ENCODE measurements around the gene UBE2Q2. TPM values are rescaled to one million over a fixed set of nuclear protein-coding genes. Genes with fewer than 3 reads are reported as not detected.

Gene UBE2Q2
- polyA plus RNA-seq, 1 donor from 2014 or later, result 83.8 TPM

DNA sequence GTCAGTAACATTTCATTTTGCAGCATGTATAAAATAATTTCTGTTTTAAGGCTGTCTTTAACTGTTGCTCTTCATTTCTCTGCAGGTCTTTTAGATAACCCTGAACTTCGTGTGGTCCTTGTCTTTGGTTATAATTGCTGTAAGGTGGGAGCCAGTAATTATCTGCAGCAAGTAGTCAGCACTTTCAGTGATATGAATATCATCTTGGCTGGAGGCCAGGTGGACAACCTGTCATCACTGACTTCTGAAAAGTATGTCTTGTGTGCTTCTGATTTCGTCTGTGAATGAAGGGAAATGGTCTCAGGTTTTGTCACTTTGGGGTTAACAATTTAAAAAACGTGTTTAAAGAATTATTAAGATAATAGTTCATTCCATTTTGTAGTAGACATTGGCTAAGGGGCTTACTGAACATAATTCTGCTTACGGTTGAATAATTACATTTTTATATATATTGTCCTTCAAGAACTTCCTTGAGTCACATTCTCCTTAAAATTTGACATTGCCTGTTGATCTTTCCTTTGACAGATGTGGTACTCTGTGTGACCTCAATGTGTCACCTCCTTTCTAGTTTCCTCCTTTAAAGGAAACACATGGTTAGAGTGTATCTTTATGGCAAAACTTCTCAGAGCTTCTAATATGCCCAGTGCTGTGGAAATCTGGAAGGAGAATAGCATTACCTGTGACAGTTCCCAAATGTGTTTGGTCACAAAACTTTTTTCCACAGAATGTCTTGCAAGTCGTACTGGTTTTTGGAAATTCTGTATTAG, 86.7 kb downstream of the UBE2Q2 start:
- Histone ChIP-seq H3K79me2 (replicated peaks; ENCODE audit: insufficient read depth, low read length) (peaks cover 3% of the 10 kb centered on the region), H3K9me2 (ENCODE audit: insufficient read depth, low read length) (no peaks in the 10 kb centered on the region), H3K9ac (ENCODE audit: low read length) (no peak overlapping the region), H3K27me3 (ENCODE audit: insufficient read depth, low read depth, low read length) (no peaks in the 10 kb centered on the region), H3K27ac (ENCODE audit: low read length) (no peak overlapping the region), H4K20me1 (ENCODE audit: insufficient read depth) (no peaks in the 10 kb centered on the region), H3F3A (ENCODE audit: insufficient read depth, low read length, poor library complexity, severe bottlenecking) (no peaks in the 10 kb centered on the region), H3K36me3 (ENCODE audit: insufficient read depth, low read length) (peaks cover 17% of the 10 kb centered on the region), H3K9me3 (ENCODE audit: low read length) (no peaks in the 10 kb centered on the region), H3K4me3 (ENCODE audit: low read length) (no peak overlapping the region), H2AFZ (ENCODE audit: low read depth, low read length) (no peak overlapping the region), H3K4me2 (ENCODE audit: low read length) (no peak overlapping the region)
- TF ChIP-seq SMC3 (conservative IDR thresholded peaks at IDR 0.05; ENCODE audit: poor library complexity) (no peak), REST (IDR thresholded peaks at IDR 0.05; ENCODE audit: borderline replicate concordance) (no peak), TAF1 (IDR thresholded peaks at IDR 0.05; ENCODE audit: low read depth) (no peak), POLR2AphosphoS5 (IDR thresholded peaks at IDR 0.05) (no peak), RAD21 (conservative IDR thresholded peaks at IDR 0.05) (no peak), CTCF (IDR thresholded peaks at IDR 0.05; ENCODE audit: poor library complexity, severe bottlenecking) (no peak)

GRCh38 chr15:75930866-75931265, 87.6 kb downstream of the UBE2Q2 start:
- no peak for TF ChIP-seq REST (IDR thresholded peaks at IDR 0.05; ENCODE audit: borderline replicate concordance)
- TF ChIP-seq EZH2 (IDR thresholded peaks at IDR 0.05; ENCODE audit: borderline replicate concordance, insufficient read depth, low read length, poor library complexity, severe bottlenecking), result no peak
- TF ChIP-seq SMC3 (conservative IDR thresholded peaks at IDR 0.05; ENCODE audit: poor library complexity), result no peak
- TF ChIP-seq TAF1 (IDR thresholded peaks at IDR 0.05; ENCODE audit: low read depth), result no peak
- no peak for TF ChIP-seq RAD21 (conservative IDR thresholded peaks at IDR 0.05)
- no peak for TF ChIP-seq POLR2AphosphoS5 (IDR thresholded peaks at IDR 0.05)
- no peak for TF ChIP-seq EP300 (conservative IDR thresholded peaks at IDR 0.05; ENCODE audit: poor library complexity, severe bottlenecking)
- TF ChIP-seq CTCF (IDR thresholded peaks at IDR 0.05; ENCODE audit: poor library complexity, severe bottlenecking), result no peak
- TF ChIP-seq MXI1 (conservative IDR thresholded peaks at IDR 0.05; ENCODE audit: poor library complexity, severe bottlenecking), result no peak
- H3K36me3 ChIP-seq (ENCODE audit: insufficient read depth, low read length), result peaks cover 17% of the 10 kb centered on the region
- no peaks in the 10 kb centered on the region for H3F3A ChIP-seq (ENCODE audit: insufficient read depth, low read length, poor library complexity, severe bottlenecking)

More at GRCh38 chr15:75930866-75931265, 87.6 kb downstream of the UBE2Q2 start:
- H2AFZ ChIP-seq (ENCODE audit: low read depth, low read length), result no peak overlapping the region
- H3K27me3 ChIP-seq (ENCODE audit: insufficient read depth, low read depth, low read length), result no peaks in the 10 kb centered on the region
- H3K9me3 ChIP-seq (ENCODE audit: low read length), result no peaks in the 10 kb centered on the region
- H3K9me2 ChIP-seq (ENCODE audit: insufficient read depth, low read length), result no peaks in the 10 kb centered on the region
- no peak overlapping the region for H3K4me3 ChIP-seq (ENCODE audit: low read length)
- no peaks in the 10 kb centered on the region for H4K20me1 ChIP-seq (ENCODE audit: insufficient read depth)
- H3K79me2 ChIP-seq (replicated peaks; ENCODE audit: insufficient read depth, low read length), result peaks cover 3% of the 10 kb centered on the region
- H3K9ac ChIP-seq (ENCODE audit: low read length), result no peak overlapping the region
- H3K27ac ChIP-seq (ENCODE audit: low read length), result no peak overlapping the region
- no peak overlapping the region for H3K4me2 ChIP-seq (ENCODE audit: low read length)
